ENCODE data around the gene MAP4.

- TF ChIP-seq CTCF (conservative IDR thresholded peaks at IDR 0.05; ENCODE audit: low read depth, low read length) (no peak), EZH2 (IDR thresholded peaks at IDR 0.05; ENCODE audit: low read length, unreplicated experiment) (no peak), EZH2phosphoT487 (IDR thresholded peaks at IDR 0.05; ENCODE audit: borderline replicate concordance, low read length) (no peak)
These were observed 121.0 kb downstream of the MAP4 start for GRCh38 chr3:47895241-47895640.

Measured in PC-3 (cell line).